ENCODE results near the gene DENND11.

DENND11 gene

DNA sequence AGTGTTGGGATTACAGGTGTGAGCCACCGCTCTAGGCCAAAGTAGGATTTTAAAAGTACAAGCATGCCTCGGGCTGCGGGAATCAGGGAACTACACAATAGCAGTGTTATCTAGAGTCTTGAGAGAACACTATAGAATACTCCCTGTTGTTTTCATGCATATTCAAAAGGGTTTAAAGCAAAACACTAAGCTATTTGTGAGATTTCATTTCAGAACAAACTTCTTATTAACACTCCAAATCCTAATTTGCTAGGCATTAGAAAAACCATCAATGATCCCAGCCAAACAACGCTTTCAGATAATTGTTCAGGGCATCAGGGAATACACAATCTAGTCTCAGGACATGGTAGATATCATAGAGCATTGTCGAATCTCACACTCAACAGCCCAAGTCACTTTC, 13.9 kb downstream of the DENND11 start:
- DNase-seq (ENCODE audit: low spot score) = no peak
- ChIA-PET CTCF (no interaction called here), POLR2A (ENCODE audit: low non-redundant PET) (no interaction called here)
- TF ChIP-seq, protein P1, sequence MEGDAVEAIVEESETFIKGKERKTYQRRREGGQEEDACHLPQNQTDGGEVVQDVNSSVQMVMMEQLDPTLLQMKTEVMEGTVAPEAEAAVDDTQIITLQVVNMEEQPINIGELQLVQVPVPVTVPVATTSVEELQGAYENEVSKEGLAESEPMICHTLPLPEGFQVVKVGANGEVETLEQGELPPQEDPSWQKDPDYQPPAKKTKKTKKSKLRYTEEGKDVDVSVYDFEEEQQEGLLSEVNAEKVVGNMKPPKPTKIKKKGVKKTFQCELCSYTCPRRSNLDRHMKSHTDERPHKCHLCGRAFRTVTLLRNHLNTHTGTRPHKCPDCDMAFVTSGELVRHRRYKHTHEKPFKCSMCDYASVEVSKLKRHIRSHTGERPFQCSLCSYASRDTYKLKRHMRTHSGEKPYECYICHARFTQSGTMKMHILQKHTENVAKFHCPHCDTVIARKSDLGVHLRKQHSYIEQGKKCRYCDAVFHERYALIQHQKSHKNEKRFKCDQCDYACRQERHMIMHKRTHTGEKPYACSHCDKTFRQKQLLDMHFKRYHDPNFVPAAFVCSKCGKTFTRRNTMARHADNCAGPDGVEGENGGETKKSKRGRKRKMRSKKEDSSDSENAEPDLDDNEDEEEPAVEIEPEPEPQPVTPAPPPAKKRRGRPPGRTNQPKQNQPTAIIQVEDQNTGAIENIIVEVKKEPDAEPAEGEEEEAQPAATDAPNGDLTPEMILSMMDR (conservative IDR thresholded peaks at IDR 0.05; ENCODE audit: low read depth) = no peak
- H3K27ac ChIP-seq = no peak overlapping the region

DNA sequence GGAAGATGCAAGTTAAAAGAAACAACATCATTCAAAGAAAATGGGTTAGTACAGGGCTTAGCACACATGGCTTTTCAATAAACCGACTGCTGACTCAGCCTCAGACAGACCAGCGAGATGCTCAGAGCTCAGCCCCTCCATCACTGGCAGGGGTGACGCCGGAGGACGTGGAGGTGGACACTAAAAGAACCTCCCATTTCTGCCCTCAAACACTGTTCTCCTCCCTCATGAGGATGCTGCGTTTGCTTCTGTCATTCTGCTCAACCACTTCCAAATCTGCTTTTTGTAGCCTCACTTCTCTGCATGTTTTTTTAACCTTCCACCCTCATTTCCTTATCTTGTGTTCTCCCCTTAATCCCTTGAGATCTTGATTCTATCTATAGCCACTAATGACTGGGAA, 15.3 kb downstream of the DENND11 start:
- ChIA-PET POLR2A (ENCODE audit: low non-redundant PET) (no interaction called here), CTCF (interaction anchor here (0.5 kb wide), 1 partner anchor 402 kb away, joined by 3 read pairs; no protein-coding TSS in a partner anchor)
- no peak for DNase-seq (ENCODE audit: low spot score)
- H3K27ac ChIP-seq = no peak overlapping the region
- TF ChIP-seq, protein P1 (conservative IDR thresholded peaks at IDR 0.05; ENCODE audit: low read depth) = no peak

DNA sequence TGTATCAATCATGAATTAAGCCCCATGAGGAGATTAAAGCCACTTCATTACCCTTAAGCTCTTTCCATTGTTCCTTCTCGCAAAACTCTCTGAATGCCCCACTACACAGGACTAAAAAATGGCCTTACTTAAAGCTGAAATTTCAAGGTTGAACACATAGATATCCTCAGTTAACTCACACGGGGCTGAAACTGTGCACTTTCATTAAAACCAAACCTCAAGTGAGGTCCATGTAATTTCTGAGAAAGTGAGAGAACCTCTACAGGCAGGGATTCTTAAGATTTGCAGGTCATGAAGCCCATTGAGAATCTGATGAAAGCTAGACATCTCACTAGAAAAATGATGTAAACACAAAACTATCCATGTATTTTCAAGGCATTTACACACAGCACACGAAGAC, 15.9 kb downstream of the DENND11 start:
- CTCF ChIA-PET = interaction anchor here (0.5 kb wide), 2 partner anchors 290 to 401 kb away, joined by 3 read pairs; no protein-coding TSS in a partner anchor
- DNase-seq (ENCODE audit: low spot score) = no peak
- POLR2A ChIA-PET (ENCODE audit: low non-redundant PET) = no interaction called here
- H3K27ac ChIP-seq = no peak overlapping the region
- TF ChIP-seq, protein P1 (conservative IDR thresholded peaks at IDR 0.05; ENCODE audit: low read depth) = no peak

DNA sequence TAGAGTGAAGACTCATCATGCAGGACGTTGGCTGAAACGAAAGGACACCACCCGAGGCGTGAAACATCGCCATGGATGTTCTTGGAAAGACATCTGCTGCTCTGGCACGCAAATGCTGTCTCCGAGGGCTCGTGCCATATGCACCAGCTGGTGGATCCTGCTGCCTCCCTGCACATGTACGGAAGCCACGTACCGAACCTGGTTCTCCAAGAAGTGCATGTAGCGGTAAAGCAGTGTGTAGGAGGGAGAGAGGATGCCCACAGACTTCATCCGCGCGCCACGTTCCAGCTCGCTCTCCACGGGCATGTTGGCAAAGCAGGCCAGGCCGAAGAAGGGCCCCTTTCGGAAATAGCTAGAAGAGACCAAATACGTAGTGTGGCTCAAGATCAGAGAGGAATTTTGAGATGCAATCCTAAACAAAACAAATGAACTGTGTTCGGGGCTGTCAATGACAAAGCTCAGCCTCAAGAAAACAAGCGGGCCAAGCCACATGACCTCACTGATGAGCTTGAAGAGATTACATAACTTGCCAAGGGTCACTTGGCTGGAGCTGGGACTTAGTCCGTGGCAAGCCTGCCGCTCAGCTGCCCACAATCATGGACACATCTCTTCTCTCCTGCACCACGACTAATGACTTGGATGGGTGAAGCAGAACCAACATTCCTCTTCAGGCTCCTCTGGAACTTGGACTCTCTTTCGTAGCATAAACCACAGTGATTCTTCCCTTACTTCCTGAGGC, 16.5 kb downstream of the DENND11 start:
- no peak overlapping the region for H3K27ac ChIP-seq
- TF ChIP-seq, protein P1 (conservative IDR thresholded peaks at IDR 0.05; ENCODE audit: low read depth) = no peak
- no peak for DNase-seq (ENCODE audit: low spot score)
- ChIA-PET CTCF (interaction anchor here (0.5 kb wide), 1 partner anchor 291 kb away, joined by 3 read pairs; no protein-coding TSS in a partner anchor), POLR2A (ENCODE audit: low non-redundant PET) (no interaction called here)

DNA sequence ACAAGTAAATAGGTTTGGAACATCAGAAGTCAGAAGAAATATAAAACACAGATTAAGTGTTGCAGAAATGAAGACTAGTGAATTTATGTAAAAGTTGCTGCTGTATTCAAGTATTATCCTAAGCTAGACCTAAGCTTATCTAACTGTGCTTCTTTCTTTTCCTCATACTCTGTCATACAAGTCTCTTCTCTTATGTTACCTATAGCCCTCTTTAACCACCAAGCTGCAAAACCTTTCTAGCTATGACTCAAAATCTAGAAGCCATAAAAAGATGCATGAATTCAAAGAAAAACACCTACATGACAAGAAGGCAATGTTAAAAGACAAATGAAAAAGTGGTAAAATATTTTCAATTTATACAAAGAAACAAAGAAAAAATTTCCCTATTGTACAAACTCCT, 23.0 kb downstream of the DENND11 start:
- TF ChIP-seq, protein P1 (conservative IDR thresholded peaks at IDR 0.05; ENCODE audit: low read depth) = no peak
- CTCF ChIA-PET = no interaction called here
- no peak overlapping the region for H3K27ac ChIP-seq
- DNase-seq (ENCODE audit: low spot score) = no peak
- POLR2A ChIA-PET (ENCODE audit: low non-redundant PET) = no interaction called here

DNA sequence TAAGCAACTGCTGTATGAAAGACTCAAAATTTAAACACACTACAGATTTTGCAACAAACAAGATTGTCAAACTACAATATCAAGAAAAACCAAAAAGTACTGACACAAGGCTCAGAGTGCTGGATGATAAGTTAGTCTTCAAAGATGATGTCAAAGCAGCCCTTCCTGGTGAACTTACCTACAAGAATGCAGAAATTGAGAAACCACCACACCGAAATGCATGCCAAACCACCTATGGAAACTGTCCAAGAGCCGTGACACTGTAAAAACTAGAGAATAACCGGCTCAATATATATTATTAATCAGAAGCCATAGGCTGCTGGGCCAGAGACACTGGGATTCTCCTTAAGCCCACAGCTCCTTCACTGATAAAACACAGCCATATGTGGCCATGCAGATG, 25.3 kb downstream of the DENND11 start:
- ChIA-PET CTCF (interaction anchor here (0.6 kb wide), 1 partner anchor 1434 kb away, joined by 3 read pairs; no protein-coding TSS in a partner anchor), POLR2A (ENCODE audit: low non-redundant PET) (no interaction called here)
- H3K27ac ChIP-seq = peak overlapping the region; percentile 82
- TF ChIP-seq, protein P1 (conservative IDR thresholded peaks at IDR 0.05; ENCODE audit: low read depth) = no peak
- peak; percentile 23 for DNase-seq (ENCODE audit: low spot score)
